ENCODE data around the gene LOXHD1.

Gene LOXHD1

DNA sequence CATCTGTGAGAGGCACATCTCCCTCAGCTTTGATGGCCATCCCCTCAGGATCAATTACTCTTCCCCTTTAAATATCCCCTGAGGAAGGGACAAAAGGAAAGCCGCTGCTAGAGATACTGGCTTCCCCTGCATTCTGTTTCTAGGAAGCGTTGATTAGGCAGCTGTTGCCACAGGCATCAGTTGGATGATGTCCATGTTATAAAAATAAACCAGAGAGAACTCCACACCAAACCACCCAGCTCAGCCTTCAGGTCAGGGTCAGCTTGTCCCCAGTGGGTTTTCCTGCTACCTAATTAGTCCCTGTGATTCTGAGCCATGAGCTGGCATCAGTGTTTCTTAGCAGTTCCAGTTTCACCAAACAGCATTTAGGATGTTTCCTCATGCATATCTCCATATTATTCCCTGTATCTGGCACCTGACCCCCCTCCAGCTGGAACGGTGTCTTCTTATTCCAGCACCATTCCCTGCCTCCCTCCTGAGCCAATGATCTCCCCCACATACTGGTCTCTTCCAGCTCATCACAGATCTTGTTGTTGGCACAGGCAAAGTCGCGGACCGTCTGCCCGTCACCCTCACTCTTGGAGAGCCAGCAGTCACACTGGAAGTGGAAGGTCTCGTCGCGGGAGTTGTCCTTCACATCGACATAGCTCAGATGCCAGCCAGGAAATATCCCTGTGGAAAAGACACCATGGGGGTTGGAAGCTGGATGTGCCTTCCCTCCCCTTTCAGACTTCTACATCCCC is 168.4 kb downstream of the LOXHD1 start:
- Histone ChIP-seq H3K4me3 (ENCODE audit: low read depth in 1 of 5, low read length in 5 of 5) (no peak overlapping the region), H3K27ac (ENCODE audit: low read depth, low read length) (no peak overlapping the region), H3K36me3 (ENCODE audit: control insufficient read depth in 5 of 5, insufficient read depth in 5 of 5, low read length in 5 of 5) (peaks cover 0 to 8% (median 0%) of the 10 kb centered on the region in 5 donors), H3K9me3 (ENCODE audit: control insufficient read depth in 5 of 5, low read length in 5 of 5) (no peaks in the 10 kb centered on the region), H3K9ac (ENCODE audit: low read length in 5 of 5) (no peak overlapping the region), H3K27me3 (ENCODE audit: control insufficient read depth in 5 of 5, insufficient read depth in 4 of 5, low read length in 5 of 5) (peaks cover 0 to 3% (median 0%) of the 10 kb centered on the region in 5 donors), H3K4me1 (ENCODE audit: control insufficient read depth in 5 of 5, insufficient read depth in 5 of 5, low read length in 5 of 5) (no peaks in the 10 kb centered on the region)

DNA sequence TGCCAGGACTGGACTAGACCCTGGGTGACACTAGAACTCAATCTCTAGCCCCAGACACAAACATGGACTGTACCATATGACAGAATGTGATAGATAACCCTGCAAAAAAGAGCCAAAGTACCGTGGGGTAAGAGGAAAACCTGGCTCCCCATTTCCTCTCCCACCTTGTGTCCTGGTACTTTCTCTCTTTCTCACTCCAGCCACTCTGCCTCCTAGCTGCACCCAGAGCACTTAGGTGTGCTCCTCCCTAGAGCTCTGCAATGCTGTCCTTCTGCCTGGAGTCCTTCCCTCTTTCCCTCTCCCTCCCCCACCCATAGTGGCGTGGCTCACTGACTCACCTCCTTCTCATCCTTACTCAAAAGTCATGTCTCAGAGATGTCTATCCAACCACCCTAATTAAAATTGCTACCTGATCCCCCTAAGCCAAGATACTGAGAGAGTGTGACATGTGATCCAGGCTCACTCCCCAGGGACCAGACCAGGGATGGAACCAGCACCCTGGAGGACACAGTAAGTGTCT is 171.3 kb downstream of the LOXHD1 start:
- Histone ChIP-seq H3K27me3 (ENCODE audit: control insufficient read depth in 5 of 5, insufficient read depth in 4 of 5, low read length in 5 of 5) (peaks cover 0 to 3% (median 0%) of the 10 kb centered on the region in 5 donors), H3K36me3 (ENCODE audit: control insufficient read depth in 5 of 5, insufficient read depth in 5 of 5, low read length in 5 of 5) (peaks cover 0 to 11% (median 0%) of the 10 kb centered on the region in 5 donors), H3K4me3 (ENCODE audit: low read depth in 1 of 5, low read length in 5 of 5) (no peak overlapping the region), H3K4me1 (ENCODE audit: control insufficient read depth in 5 of 5, insufficient read depth in 5 of 5, low read length in 5 of 5) (peaks cover 0 to 2% (median 0%) of the 10 kb centered on the region in 5 donors), H3K9ac (ENCODE audit: low read length in 5 of 5) (no peak overlapping the region), H3K27ac (ENCODE audit: low read depth, low read length) (no peak overlapping the region), H3K9me3 (ENCODE audit: control insufficient read depth in 5 of 5, low read length in 5 of 5) (peaks cover 0 to 12% (median 9%) of the 10 kb centered on the region in 5 donors)

DNA sequence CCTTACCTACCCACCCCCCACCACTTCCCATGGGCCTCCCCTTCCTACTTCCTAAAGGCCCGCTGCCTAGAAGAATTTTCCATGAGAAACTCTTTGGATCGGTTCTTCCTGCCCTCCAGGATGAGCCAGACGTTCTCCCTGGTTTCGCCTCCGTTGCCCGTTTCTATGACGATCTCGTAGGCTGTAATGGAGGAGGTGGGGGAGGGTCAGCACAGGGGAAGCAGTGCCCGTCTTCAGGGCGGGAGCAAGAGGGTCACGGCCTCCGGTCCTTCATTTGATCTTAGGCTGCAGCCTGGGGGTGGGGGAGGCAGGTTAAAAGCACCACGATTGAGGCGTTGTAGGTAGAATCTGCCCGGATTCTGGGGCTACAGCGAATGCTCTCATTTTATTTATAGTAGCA is 172.0 kb downstream of the LOXHD1 start:
- Histone ChIP-seq H3K9me3 (ENCODE audit: control insufficient read depth in 5 of 5, low read length in 5 of 5) (peaks cover 0 to 12% (median 9%) of the 10 kb centered on the region in 5 donors), H3K4me3 (ENCODE audit: low read depth in 1 of 5, low read length in 5 of 5) (no peak overlapping the region), H3K36me3 (ENCODE audit: control insufficient read depth in 5 of 5, insufficient read depth in 5 of 5, low read length in 5 of 5) (peaks cover 0 to 11% (median 0%) of the 10 kb centered on the region in 5 donors), H3K27ac (ENCODE audit: low read depth, low read length) (no peak overlapping the region), H3K27me3 (ENCODE audit: control insufficient read depth in 5 of 5, insufficient read depth in 4 of 5, low read length in 5 of 5) (peaks cover 0 to 3% (median 0%) of the 10 kb centered on the region in 5 donors), H3K4me1 (ENCODE audit: control insufficient read depth in 5 of 5, insufficient read depth in 5 of 5, low read length in 5 of 5) (peaks cover 0 to 9% (median 4%) of the 10 kb centered on the region in 5 donors), H3K9ac (ENCODE audit: low read length in 5 of 5) (no peak overlapping the region)

DNA sequence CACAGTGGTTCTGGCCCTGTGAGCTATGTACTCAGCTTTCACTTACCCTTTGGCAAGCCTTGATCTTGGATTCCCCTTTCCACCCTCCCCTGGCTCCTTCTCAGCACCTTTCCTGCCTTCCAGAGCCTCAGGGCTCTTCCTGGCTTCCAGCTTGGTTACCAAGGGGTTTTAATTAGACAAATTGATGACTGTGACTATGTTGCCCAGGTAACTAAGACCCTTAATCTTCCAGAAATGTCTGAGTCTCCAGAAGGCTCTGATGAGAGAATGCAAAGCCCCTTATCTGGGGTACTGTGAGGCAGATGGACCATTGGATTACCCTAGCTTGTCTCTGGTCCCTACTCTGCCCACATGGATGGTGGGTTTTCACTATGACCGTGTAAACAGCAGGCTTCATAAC is 174.2 kb downstream of the LOXHD1 start:
- Histone ChIP-seq H3K9ac (ENCODE audit: low read length in 5 of 5) (no peak overlapping the region), H3K9me3 (ENCODE audit: control insufficient read depth in 5 of 5, low read length in 5 of 5) (peaks cover 0 to 12% (median 9%) of the 10 kb centered on the region in 5 donors), H3K27ac (ENCODE audit: low read depth, low read length) (no peak overlapping the region), H3K4me3 (ENCODE audit: low read depth in 1 of 5, low read length in 5 of 5) (no peak overlapping the region), H3K36me3 (ENCODE audit: control insufficient read depth in 5 of 5, insufficient read depth in 5 of 5, low read length in 5 of 5) (peaks cover 0 to 11% (median 0%) of the 10 kb centered on the region in 5 donors), H3K27me3 (ENCODE audit: control insufficient read depth in 5 of 5, insufficient read depth in 4 of 5, low read length in 5 of 5) (peaks cover 0 to 3% (median 0%) of the 10 kb centered on the region in 5 donors), H3K4me1 (ENCODE audit: control insufficient read depth in 5 of 5, insufficient read depth in 5 of 5, low read length in 5 of 5) (peaks cover 0 to 9% (median 4%) of the 10 kb centered on the region in 5 donors)

DNA sequence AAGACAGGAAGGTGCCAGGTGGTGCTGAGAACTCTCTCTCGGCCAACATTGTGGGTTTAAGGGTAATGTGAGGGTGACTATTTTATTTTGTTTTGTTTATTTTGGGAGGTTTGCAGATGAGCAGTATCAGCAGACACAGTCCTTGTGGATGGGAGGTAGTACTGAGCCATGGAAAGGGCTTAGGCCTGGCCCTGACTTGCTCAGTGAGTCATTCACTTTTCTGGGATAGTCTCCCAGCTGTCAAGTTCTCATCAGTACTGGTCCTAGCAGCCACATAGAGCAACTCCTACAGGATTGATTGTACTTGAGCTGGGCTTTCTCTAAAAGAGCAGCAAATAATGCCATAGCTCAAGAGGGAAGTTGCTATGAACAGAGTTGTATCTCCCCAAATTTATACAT is 175.2 kb downstream of the LOXHD1 start:
- H3K9ac ChIP-seq (ENCODE audit: low read length in 5 of 5), result no peak overlapping the region

DNA sequence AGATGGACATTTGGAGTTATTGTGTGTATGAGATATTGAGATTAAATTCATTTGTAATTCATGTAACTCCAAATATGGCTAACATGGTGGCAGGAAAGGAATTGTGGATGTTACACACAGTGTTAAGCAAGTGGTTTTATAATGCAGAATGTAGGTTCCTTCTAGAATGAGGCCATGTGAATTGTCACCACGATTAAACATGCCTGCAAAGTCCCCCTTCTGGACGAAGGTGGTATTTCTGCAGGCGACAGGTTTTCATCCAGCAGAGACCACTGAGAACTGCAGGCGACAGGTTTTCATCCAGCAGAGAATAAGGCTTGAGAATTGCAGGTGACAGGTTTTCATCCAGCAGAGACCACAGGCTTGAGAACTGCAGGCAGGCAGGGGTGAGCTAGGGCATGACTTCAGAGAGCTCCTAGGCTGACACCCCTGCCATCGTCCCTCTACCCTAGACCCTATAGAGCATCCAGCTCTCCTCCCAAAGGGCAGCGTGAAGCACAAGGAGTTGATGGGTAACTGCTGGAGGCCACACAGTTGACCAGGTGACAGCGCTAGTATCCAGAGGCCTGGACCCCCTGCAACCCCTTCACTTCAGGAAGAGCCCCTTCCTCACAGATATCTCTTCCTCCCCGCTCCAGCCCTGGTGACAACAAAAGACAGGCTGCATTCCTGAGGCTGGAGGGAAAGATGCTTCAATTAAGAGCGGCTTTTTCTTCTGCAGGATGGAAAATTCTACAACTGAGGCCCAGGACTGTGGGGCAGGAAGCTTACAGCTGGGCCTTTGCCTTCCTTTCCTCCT is 175.8 kb downstream of the LOXHD1 start:
- no peak overlapping the region for H3K27ac ChIP-seq (ENCODE audit: low read depth, low read length)
- peaks cover 0 to 3% (median 0%) of the 10 kb centered on the region in 5 donors for H3K27me3 ChIP-seq (ENCODE audit: control insufficient read depth in 5 of 5, insufficient read depth in 4 of 5, low read length in 5 of 5)
- peaks cover 0 to 12% (median 9%) of the 10 kb centered on the region in 5 donors for H3K9me3 ChIP-seq (ENCODE audit: control insufficient read depth in 5 of 5, low read length in 5 of 5)
- H3K4me3 ChIP-seq (ENCODE audit: low read depth in 1 of 5, low read length in 5 of 5), result no peak overlapping the region
- peaks cover 0 to 3% (median 0%) of the 10 kb centered on the region in 5 donors for H3K36me3 ChIP-seq (ENCODE audit: control insufficient read depth in 5 of 5, insufficient read depth in 5 of 5, low read length in 5 of 5)
- peaks cover 0 to 9% (median 4%) of the 10 kb centered on the region in 5 donors for H3K4me1 ChIP-seq (ENCODE audit: control insufficient read depth in 5 of 5, insufficient read depth in 5 of 5, low read length in 5 of 5)
- H3K9ac ChIP-seq (ENCODE audit: low read length in 5 of 5), result no peak overlapping the region

More for the DNA sequence above, 175.2 kb downstream of the LOXHD1 start:
- H3K36me3 ChIP-seq (ENCODE audit: control insufficient read depth in 5 of 5, insufficient read depth in 5 of 5, low read length in 5 of 5), result peaks cover 0 to 7% (median 0%) of the 10 kb centered on the region in 5 donors
- no peak overlapping the region for H3K4me3 ChIP-seq (ENCODE audit: low read depth in 1 of 5, low read length in 5 of 5)
- no peak overlapping the region for H3K27ac ChIP-seq (ENCODE audit: low read depth, low read length)
- H3K27me3 ChIP-seq (ENCODE audit: control insufficient read depth in 5 of 5, insufficient read depth in 4 of 5, low read length in 5 of 5), result peaks cover 0 to 3% (median 0%) of the 10 kb centered on the region in 5 donors
- H3K4me1 ChIP-seq (ENCODE audit: control insufficient read depth in 5 of 5, insufficient read depth in 5 of 5, low read length in 5 of 5), result peaks cover 0 to 9% (median 4%) of the 10 kb centered on the region in 5 donors
- H3K9me3 ChIP-seq (ENCODE audit: control insufficient read depth in 5 of 5, low read length in 5 of 5), result peaks cover 0 to 12% (median 9%) of the 10 kb centered on the region in 5 donors

DNA sequence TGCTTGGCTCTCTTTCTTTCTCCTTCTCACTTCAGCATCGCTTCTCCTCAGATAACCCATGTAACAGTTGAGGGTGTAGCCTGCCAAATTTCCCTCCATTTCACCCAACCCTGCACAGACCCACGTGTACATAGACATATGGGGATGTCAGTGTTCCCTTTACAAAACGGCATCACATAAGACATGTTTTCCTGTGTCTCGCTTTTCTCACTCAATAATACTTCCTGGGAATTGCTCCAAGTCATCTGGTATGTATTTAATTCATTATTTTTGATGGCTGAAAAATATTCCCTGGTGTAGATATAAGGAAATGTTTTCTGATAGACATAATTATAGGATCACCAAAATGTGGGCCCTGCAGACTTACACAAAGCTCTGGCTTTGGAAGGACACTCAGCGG is 176.8 kb downstream of the LOXHD1 start:
- Histone ChIP-seq H3K4me1 (ENCODE audit: control insufficient read depth in 5 of 5, insufficient read depth in 5 of 5, low read length in 5 of 5) (peaks cover 0 to 9% (median 4%) of the 10 kb centered on the region in 5 donors), H3K9ac (ENCODE audit: low read length in 5 of 5) (no peak overlapping the region), H3K4me3 (ENCODE audit: low read depth in 1 of 5, low read length in 5 of 5) (no peak overlapping the region), H3K27ac (ENCODE audit: low read depth, low read length) (no peak overlapping the region), H3K36me3 (ENCODE audit: control insufficient read depth in 5 of 5, insufficient read depth in 5 of 5, low read length in 5 of 5) (peaks cover 0 to 3% (median 0%) of the 10 kb centered on the region in 5 donors), H3K27me3 (ENCODE audit: control insufficient read depth in 5 of 5, insufficient read depth in 4 of 5, low read length in 5 of 5) (peaks cover 0 to 3% (median 0%) of the 10 kb centered on the region in 5 donors), H3K9me3 (ENCODE audit: control insufficient read depth in 5 of 5, low read length in 5 of 5) (peaks cover 0 to 12% (median 9%) of the 10 kb centered on the region in 5 donors)

DNA sequence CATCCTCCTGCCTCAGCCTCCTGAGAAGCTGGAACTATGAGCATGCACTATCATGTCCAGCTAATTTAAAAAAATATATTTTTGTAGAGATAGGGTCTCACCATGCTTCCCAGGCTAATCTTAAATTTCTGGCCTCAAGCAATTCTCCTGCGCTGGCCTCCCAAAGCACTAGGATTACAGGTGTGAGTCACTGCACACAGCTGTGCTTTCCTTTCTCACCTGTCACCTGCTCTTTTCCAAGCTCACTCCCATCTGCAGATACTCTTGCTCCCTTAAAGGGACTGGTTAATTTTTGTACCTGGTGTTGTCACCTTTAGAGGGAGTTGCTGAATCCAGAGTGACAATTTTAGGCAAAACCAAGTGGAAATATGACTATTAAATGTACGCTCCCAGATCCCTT is 178.2 kb downstream of the LOXHD1 start:
- H3K27ac ChIP-seq (ENCODE audit: low read depth, low read length), result no peak overlapping the region
- H3K4me3 ChIP-seq (ENCODE audit: low read depth in 1 of 5, low read length in 5 of 5), result no peak overlapping the region
- H3K9ac ChIP-seq (ENCODE audit: low read length in 5 of 5), result no peak overlapping the region
- peaks cover 0 to 9% (median 4%) of the 10 kb centered on the region in 5 donors for H3K4me1 ChIP-seq (ENCODE audit: control insufficient read depth in 5 of 5, insufficient read depth in 5 of 5, low read length in 5 of 5)
- H3K36me3 ChIP-seq (ENCODE audit: control insufficient read depth in 5 of 5, insufficient read depth in 5 of 5, low read length in 5 of 5), result peaks cover 0 to 3% (median 0%) of the 10 kb centered on the region in 5 donors
- no peaks in the 10 kb centered on the region for H3K27me3 ChIP-seq (ENCODE audit: control insufficient read depth in 5 of 5, insufficient read depth in 4 of 5, low read length in 5 of 5)
- H3K9me3 ChIP-seq (ENCODE audit: control insufficient read depth in 5 of 5, low read length in 5 of 5), result peaks cover 0 to 12% (median 9%) of the 10 kb centered on the region in 5 donors

DNA sequence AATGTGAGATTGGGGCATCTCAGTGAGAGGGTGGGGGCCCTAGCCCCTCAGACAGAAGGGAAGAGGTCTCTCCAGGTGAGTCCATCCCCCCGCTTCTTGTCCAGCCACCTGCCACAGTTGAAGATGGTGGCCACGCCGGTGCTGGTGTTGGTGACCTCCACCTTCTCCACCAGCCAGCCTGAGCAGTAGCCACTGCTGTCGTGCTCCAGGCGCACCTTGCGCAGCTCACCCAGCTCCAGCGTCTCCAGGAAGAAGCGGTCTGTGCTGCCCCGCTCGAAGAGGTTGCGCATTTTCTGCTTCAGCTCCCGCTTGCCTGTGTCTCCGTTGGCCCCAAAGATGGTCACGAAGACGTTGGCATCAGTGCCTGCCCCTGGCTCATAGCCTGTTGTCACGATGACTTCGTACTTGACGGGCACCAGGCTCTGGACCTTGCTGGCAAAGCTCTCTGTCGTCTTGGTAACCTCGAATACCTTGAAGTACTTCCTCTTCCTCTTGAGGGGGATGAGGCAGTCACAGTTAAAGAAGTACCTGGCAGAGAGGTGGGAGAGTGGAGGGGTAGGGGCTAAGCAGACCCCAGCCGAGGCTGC is 179.5 kb downstream of the LOXHD1 start:
- Histone ChIP-seq H3K27ac (ENCODE audit: low read depth, low read length) (no peak overlapping the region), H3K4me1 (ENCODE audit: control insufficient read depth in 5 of 5, insufficient read depth in 5 of 5, low read length in 5 of 5) (peaks cover 0 to 9% (median 4%) of the 10 kb centered on the region in 5 donors), H3K9me3 (ENCODE audit: control insufficient read depth in 5 of 5, low read length in 5 of 5) (peaks cover 0 to 7% (median 4%) of the 10 kb centered on the region in 5 donors), H3K4me3 (ENCODE audit: low read depth in 1 of 5, low read length in 5 of 5) (no peak overlapping the region), H3K9ac (ENCODE audit: low read length in 5 of 5) (no peak overlapping the region), H3K27me3 (ENCODE audit: control insufficient read depth in 5 of 5, insufficient read depth in 4 of 5, low read length in 5 of 5) (peaks cover 0 to 2% (median 0%) of the 10 kb centered on the region in 5 donors), H3K36me3 (ENCODE audit: control insufficient read depth in 5 of 5, insufficient read depth in 5 of 5, low read length in 5 of 5) (peaks cover 0 to under 1% (median 0%) of the 10 kb centered on the region in 5 donors)
